Subcutaneous adipose tissue (tissue), 4 donors: ENCODE results near the gene SGPP1. TPM values are rescaled to one million over a fixed set of nuclear protein-coding genes. Genes with fewer than 3 reads are reported as not detected.

Experiments
- CTCF ChIP-seq: fragments of 450-650 bp; IDR thresholded peaks from one replicate; pipeline ENCODE4 v1.5.1; 2016; ENCODE audit warnings: low read depth, mild to moderate bottlenecking, control low read depth, antibody characterized with exemption, moderate library complexity
- total RNA-seq, 4 donors: library from RNA; depleted of rRNA; stranded (reverse); fragments of >200 nt; gene quantifications; one replicate each; pipeline ENCODE4 v1.1.0, GENCODE V29; 2016

SGPP1 gene
- total RNA-seq, 4 donors from 2014 or later = 18.1 to 35.2 (median 32.0) TPM

- TF ChIP-seq CTCF = no peak
Measured at GRCh38 chr14:63764103-63764502, 36.2 kb upstream of the SGPP1 start.

GRCh38 chr14:63761351-63762117 lies 33.7 kb upstream of the SGPP1 start:
- no peak for TF ChIP-seq CTCF

GRCh38 chr14:63760014-63760413 lies 32.1 kb upstream of the SGPP1 start:
- TF ChIP-seq CTCF = no peak

- TF ChIP-seq CTCF = no peak
Measured at GRCh38 chr14:63759456-63759855, 31.6 kb upstream of the SGPP1 start.

GRCh38 chr14:63757211-63757610 lies 29.3 kb upstream of the SGPP1 start:
- TF ChIP-seq CTCF = no peak

- TF ChIP-seq CTCF = no peak
Measured at GRCh38 chr14:63752449-63753169, 24.7 kb upstream of the SGPP1 start.

- TF ChIP-seq CTCF = no peak
Measured at GRCh38 chr14:63747846-63748245, 20.0 kb upstream of the SGPP1 start.
